NCI-H1092 (cell line): ENCODE results near the gene SUSD6.

ENCODE experiments used
- DNase-seq: peaks from one replicate; lab custom pipeline; 2025; lab: John Stamatoyannopoulos, UW

The SUSD6 gene, protein sequence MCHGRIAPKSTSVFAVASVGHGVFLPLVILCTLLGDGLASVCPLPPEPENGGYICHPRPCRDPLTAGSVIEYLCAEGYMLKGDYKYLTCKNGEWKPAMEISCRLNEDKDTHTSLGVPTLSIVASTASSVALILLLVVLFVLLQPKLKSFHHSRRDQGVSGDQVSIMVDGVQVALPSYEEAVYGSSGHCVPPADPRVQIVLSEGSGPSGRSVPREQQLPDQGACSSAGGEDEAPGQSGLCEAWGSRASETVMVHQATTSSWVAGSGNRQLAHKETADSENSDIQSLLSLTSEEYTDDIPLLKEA

DNA sequence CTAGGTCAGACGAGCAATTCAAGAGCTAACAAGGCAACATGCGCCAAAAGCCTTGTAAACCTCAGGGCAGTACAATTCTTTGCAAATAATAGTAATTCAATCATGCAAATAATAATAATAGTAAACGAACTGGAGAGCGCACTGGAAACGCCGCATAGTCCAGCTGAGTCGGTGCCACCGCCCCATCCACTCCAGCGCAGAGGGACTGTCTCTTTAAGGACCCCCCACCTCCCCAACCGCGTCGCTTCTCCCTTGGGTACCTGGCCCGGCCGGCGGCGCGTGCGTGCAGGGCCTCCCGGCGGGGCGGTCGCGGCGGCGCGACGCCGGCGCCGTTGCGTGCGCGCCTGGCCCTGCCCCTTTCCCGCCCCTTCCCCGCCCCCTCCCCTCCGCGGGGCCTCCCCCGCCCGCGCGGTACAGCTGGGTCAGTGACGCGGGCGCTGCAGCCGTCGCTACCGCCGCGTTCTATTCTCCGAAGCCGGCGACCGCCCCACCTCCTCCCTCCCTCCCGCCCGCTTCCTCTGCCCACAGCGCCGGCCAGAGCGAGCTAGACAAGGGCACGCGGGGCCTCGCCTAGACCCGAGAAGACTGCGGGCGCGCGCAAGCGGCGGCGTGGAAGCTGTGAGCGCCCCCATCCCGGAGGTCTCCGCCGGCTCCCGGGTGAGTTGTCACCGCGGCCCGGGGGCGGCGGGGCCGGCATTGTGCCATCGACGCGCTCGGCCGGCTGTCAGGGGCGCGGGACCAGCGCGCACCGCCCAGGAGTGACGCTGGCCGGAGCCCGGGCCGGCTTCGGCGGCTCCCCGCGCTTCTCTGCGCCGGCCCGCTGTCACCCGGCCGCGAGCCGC, at the start of gene SUSD6:
TSS of gene SUSD6 (plus strand) at position 425 of the 842 bp plus-strand sequence. CDS start 46,997 bp downstream, outside the sequence.
- DNase-seq, result peak; percentile 90

DNA sequence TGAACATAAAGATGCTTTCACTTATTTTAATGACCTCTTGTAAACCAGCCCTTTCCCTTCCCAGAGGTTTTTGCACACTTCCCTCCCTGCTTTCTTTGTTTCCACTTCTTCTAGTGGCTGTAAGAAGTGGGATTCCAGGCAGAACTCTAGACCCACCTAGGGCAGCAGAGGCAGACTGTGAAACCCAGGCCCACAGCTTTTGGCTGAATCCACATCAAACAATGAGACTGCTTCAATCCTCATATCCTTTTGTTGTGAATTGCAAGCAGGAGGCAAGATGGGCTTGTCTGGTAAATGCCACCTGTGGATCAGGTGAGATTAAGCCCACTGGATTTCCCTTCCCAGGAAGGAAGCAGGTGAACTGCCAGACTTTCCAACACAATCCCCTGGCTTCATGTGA, 49.5 kb upstream of the SUSD6 start:
- no peak for DNase-seq

DNA sequence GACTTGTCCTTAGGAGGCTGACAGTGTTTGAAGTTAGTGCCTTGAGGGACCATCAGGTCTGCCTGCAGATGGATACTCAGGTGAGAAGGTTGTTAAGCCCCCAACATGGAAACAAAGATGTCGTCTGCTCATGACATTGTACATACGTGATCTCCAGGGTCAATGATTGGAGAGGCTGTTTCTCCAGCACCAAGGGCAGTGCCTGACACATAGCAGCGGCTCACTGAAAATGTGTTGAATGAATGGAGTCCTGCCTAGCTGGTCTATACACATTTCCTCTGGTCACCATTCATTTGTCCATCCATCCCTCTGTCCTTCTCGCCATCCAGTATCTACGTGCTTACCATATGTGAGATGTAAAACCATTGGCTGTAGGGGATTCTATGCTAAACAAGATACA, 43.8 kb upstream of the SUSD6 start:
- DNase-seq, result no peak

DNA sequence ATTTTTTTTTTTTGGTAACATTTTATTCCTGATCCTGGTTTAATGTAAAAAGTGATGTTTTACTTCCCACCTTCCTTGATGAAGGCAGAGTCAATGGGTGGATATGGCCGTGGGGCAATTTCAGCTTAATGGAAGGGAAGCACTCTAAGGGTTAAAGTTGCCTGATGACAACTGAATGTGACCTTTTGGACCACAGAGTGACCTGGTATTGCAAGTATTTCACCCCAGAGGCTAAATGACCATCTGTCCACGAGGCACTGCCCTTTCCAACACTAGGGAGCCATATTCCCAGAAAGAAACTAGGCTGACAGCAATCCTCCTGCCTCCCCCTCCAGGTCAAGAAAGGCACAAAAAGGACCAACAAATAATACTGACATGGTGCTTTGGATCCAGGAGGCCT, 41.5 kb upstream of the SUSD6 start:
- DNase-seq, result no peak

DNA sequence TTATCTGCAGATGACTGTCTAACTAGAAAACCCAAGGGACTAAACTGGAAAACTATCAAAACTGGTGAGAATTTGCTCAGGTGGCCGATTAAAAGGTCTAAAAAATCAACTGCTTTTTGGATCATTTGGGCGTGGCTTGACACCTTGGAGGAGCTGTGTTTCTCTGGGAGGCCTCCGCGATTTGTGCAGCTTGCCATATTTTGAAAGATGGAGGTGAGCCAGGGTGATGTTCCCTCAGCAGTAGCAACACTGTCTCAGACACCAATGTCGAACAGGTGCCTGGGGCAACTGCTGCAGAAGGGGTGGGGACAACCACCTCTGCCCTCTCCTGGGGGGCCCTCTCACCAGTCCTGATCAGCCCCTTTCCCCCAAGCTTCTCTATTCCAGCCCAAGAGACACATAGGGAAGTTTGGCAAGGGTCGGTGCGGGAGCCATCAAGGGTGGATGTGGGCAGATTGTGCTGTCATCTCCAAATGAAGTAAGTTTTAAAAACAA, 40.5 kb upstream of the SUSD6 start:
- no peak for DNase-seq

DNA sequence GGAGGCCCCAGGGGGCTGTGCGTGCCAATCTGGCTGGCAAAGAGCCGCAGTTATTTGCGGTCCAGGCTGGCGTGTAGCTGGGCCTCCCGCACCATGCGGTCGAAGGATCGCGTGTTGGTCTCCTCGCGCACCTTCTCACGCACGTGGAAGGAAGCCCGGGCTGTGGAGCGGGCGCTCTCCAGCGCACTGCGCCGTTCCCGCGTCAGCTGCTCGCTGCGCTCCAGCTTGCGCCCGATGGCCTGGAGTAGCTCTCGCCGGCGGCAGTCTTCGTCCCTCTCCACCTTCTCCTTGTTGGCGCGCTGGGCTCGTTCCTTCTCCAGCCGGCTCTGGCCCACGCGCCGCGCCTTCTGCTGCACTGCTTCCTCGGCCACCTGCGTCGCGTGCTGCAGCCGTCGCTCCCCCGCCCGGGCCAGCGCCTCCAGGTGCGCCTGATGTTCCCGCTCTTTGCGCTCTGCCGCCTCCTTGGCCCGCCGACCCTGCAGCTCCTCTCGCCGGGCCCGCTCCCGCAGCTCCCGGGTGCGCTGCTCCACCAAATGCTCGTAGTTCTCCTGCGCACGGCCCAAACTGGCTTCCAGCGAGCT, 39.9 kb upstream of the SUSD6 start:
- DNase-seq, result no peak

DNA sequence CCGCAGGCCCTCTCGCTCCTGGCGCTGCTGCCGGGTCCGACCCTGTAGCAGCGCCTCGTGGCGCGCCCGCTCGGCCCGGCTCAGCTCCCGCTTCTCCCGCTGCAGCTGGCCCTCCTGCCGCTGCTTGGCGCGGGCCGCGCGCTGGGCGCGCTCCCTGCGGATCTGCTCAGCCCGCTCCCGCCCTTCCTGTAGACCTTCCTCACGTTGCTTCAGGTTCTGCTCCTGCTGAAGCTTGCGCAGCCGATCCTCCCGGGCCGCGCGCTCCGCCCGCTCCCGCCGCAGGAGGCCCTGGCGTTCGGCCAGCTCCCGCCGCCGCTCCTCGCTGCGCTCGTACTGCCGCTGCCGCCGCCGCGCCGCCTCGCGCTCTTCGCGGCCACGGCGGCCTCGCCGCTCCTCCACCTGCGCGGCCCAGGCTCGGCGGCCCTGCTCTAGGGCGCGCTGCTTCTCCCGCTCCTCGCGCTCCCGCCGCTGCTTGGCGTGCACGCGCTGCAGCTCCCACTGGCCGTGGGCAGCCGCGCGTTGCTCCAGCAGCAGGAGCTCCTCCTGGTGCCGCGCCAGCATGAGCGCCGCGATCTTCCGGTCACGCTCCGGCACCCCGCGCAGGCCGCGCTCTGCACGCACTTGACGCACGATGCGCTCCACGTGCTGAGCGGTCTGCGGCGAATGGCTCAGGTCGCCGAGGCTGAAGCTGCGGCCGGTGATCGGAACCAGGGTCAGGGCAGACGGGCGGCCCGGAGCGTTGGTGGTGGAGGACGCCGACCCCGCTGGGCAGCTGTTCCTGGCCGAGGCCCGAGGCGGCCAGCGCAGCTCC, 39.2 kb upstream of the SUSD6 start:
- DNase-seq, result no peak

DNA sequence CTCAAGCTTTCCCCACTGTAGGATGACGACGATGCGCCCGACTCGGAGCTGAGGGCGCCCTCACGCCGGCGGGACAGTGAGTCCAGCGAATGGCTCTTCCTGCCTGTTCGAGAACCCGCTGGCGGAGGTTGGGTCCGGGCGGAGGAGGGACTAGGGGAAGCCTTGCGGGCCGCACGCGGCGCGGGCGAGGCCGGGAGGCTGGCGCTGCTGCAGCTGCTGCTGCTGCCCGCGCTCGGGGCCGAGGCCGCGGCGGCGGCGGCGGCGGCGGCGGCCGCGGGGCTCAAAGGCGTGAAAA, 38.6 kb upstream of the SUSD6 start:
- no peak for DNase-seq

DNA sequence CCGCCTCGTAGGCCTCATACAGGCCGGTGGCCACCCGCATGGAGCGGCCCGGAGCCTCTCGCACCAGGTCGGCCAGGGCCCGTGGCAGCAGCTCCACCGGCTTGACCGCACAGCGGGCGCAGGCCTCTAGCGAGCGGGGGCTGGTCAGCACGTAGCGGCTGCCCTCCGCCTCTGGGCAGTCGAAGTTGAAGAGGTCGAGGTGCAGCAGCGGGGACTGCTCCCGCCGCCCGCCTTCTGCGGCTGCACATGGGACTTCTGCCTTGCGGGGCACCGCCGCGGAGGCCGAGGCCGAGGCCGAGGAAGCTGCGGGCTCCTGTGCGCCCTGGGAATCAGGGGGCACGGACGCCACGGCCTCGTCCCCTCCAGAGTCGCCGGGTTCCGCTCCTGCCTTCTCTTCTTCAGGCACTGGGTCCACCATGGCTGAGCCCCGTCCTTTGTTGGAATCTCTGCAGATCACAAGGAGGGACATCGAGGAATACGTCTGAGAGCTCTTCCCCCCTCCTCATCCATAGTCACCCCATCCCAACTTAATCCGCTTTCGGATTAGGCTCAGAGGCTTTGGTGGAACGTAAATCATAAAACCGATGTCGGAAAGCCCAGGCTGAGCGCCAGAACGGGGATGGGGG, 38.1 kb upstream of the SUSD6 start:
- DNase-seq, result no peak

DNA sequence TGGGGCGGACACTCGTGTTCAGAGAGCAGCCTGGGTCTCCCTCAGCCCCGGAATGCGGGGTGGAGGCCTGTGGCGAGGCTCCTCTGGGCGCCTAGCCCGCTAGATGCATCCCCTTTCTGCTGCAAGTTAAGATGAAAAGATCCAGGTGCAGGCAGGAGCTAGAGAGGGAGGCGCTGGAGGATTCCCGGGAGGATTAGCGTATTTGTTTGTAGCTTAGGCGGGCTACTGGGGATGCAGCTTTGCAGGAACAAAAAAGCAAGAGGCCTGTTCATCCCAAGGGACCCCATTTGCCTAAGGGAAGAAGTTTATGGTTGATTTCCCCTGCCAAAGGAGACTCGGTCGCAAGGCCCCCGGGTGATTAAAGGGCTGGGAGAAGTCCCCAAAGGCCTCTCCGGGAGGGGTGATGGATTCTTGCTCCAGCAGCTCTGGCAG, 37.5 kb upstream of the SUSD6 start:
- DNase-seq, result peak; percentile 66

DNA sequence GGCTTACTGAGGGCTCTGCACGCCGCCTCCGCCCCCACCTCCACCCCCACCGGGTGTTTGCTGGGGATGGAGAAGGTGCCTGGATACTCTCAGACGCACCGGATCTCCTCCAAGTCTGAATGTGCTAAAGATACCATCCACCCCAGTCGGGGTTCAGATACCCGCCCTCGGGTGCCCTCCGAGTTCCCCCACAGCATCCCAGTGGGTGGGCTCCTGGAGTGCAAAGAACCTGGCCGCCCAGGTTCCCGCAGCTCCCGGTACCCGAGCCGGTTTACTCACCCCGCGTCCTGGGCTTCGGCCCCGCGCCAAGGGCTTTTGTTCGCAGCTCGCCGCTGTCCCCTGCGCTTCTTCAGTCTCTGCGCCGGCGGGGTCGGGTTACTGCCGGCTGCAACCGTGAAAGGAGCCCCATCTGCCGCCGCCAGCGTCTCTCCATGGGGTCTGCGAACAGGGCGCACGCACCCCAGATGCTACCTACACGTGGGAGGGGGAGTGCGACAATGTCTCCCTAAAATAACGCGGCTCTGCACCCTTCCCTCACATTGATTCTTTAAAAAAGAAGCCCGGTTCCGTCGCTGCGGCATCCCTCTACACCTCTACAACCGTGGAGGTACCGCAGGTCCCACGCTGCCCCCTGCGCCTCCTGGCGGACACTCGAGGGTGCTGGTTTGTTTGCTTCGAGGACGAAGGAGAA, 37.0 kb upstream of the SUSD6 start, which contains the start of gene CCDC177:
TSS of gene CCDC177 (minus strand) at position 609 of the 691 bp plus-strand sequence. CDS start 1,249 bp downstream, outside the sequence.
- peak; percentile 81 for DNase-seq

DNA sequence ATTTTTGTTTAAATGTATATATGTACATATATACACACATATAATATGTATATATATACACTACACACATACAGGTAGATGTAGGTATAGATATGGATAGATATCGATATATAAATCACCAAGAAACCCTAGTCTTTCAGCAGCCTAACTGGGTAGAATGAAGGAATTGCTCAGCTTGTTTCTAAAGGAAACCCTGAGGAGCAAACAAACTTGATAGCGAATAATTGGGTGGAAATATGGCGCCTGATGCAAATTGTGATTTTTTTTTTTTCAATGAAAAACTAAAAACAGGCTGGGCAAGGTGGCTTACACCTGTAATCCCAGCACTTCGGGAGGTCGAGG, 36.5 kb upstream of the SUSD6 start:
- DNase-seq, result no peak

DNA sequence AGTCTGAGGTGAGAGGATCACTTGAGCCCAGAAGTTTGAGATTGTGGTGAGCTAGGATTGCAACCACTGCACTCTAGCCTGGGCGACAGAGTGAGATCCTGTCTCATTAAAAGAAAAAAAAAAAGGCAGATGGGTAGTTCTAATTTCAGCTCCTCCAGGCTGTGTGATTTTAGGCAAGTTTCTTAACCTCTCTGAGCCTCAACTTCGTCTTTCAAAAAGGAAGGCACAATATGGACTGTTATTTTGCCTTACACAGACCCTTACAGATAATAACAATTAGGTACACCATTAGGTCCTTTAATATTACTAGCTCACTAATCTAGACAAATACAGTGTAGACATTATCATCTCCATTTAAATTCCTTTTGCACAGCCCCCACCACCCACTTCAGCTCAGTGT, 31.9 kb upstream of the SUSD6 start:
- DNase-seq, result no peak

DNA sequence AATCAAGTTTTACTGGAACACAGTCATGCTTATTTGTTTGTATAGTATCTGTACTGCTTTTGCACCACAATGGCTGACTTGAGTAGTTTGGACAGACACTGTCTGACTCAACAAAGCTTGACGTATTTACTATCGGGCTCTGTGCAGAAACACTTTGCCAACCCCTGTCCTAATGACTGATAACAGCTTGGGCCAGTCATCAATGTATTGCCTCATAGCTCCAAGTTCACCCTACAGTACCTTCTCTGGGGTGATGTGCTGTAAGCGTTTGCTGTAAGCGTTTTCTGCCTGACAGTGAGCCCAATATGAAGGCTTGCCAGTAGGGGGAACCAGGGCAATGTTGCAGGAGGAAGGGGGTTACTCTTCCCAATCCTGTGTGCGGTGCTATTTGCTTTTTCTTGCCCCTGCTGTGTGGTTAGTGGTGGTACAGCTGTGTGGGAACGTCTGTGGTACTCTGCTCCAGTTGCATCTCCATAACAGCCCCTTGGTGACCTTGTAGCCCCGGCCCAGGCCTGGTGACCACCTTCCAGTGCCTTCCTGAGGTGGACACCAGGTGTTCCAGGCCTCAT, 31.3 kb upstream of the SUSD6 start:
- peak; percentile 43 for DNase-seq

DNA sequence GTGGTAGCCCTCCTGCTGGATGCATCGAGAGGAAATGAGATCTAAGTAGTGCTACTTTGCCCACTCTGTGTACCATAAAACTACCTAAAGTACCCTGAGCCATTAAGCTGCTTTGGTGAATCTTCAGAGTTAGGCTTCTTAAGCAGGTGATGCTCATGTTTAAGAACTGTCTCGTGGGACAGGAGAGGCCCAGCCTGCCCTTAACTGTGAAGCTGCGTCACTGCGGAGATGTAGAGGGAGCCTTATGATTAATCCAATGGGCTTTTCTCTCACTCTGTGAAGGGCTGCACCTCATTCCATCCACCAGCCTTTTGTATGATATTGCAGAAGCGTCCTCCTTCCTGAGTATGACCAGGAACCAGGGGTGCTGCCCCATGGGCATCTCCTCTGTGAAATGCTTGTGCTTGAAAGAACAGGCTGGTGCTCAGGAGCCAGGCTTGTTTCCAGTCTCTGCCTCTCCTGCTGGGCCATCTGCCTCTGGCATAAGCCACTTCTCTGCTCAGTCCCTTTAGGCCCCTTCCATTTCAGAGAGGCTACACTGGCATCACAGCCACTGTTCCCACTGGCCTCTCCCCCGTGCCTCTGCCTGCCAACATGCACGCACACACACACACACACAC, 30.0 kb upstream of the SUSD6 start:
- no peak for DNase-seq

DNA sequence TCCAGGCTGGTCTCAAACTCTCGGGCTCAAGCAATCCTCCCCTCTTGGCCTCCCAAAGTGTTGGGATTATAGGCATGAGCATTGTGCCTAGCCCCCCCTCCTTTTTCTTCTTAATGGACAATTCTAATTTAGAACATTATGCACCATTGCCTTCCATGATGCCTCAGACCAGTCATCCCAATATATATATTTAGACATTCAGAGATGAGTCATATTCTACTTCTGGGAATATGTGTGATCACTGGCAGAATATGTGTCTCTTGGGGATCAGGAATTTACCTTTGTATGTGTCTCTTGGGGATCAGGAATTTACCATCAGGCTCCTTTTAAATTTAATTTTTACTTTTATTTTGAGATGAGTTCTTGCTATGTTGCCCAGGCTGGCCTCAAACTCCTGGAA, 29.2 kb upstream of the SUSD6 start:
- no peak for DNase-seq

DNA sequence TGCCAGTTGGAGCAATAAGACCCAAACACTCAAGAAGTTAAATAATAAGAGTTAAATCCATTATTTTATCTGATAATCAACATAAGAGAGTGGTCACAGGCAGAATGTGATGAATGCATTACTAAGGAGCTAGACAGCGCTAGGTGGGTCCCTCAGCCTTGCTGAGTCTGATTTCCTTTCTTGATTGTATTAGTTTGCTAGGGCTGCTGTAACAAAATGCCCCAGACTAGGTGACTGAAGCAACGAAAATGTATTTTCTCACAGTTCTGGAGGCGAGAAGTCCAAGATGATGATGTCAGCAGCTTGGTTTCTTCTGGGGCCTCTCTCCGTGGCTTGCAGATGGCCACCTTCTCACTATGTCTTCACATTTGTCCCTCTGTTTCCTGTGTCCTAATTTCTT, 28.6 kb upstream of the SUSD6 start:
- no peak for DNase-seq

DNA sequence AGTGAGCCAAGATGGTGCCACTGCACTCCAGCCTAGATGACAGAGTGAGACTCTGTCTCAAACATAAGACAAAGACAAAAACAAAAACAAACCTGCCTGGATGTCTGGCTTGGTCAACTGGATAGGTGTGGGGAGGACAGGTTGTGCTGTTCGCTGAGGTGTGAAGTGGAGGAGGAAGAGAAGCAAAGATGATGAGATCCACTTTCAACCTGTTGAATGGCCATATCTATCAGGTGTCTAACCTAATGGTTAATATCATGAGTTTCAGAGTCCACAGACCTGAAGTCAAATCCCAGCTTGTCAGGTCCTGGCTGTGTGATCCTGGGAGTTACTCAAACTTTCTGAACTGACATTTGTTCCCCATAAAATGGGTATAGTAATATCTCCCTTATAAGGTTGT, 27.0 kb upstream of the SUSD6 start:
- no peak for DNase-seq

DNA sequence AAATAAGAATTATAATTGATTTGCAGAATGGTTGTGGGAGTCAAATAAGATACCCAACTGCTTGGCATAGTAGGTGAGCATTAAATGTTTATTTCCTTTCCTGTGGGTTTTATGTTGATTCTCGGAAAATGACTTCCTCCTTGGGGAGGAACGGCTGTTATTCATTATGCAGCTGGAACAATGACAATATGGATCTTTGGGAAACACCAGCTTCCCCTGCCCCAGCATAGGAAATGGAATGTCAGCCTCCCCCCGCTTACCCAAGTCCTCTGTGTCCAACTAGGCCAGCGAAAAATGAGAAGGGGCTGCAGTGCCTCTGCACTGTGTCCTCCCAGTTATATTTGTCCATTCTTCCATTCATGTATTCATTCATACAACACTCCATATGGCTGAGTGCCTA, 25.0 kb upstream of the SUSD6 start:
- DNase-seq, result no peak

DNA sequence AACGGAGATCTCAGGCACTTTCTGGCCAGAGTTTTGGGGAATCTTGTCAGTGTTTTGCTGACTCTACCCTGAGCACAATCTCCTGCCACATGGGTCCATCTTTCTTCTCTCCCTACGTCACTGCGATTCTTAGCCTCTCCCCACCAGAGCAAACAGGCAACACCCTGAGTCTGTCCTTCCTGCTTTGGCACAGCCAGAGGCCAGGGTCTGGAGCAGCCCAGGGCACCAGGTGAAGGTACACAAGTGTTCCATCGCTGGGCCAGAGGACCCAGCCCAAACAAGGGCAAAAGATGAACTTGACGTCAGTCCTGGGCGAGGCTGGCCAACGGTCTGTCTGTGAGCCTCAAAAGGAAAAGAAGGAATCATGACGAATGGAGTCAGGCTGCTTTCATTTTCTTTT, 24.0 kb upstream of the SUSD6 start:
- no peak for DNase-seq
